ENCODE results near the gene EEF1AKMT4. TPM values are rescaled to one million over a fixed set of nuclear protein-coding genes. Genes with fewer than 3 reads are reported as not detected.

EEF1AKMT4 gene
- total and polyA plus RNA-seq, 8 donors, result 1.8 to 5.3 (median 2.9) TPM

DNA sequence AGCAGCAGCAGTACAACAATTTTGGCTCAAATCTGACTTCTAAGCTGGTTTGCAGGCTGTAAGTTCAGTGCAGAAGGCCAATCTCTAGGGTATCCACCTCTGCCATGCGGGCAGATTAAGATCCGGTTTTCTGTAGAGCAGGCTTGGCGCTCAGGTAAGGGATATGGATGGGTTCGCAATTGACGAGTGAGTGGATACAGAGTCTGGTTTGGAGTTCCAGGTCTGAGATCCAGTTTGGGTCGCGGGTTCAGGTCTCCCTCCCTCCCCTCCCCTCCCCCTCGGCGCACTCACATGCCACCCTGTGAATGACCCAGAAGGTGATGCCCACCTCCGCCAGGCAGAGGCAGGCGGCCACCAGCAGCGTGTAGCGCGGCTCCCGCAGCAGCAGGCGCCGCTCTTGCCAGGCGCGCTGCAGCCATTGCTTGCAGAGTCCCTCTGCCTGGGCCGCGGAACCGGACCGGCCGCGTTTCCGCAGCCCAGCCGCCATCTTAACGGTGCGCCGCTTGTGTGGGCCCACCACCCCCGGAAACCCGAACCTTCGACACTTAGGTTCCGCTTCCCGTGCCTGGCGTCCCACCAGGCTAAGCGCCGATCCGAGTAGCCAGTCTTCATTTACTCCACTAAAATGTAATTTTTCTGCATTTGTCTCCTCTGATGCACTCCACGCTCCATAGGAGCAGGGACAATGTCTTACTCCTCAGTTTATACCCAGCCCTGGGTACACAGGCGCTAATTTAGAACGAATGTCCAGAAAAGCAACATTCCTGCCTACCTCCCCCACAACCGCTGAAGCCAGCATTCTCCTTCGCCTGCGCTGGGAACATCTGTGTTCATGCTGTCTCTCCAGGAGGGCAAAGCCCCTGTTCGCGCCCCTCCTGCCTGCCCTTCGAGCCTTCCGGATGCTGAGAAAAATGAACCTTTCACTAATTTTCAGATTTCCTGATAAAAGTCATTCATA lies 739 bp upstream of the EEF1AKMT4 start, which contains the start of gene ALG3:
ALG3 (minus strand) TSS at position 509 of the 958 bp plus-strand sequence; CDS start at position 487, 22 bp downstream.
- intact Hi-C loops (cut with DNase I), result loop anchor here in 1 of 3 donors (5.0 to 10.0 kb wide), 3 partner anchors 54 to 354 kb away; no protein-coding TSS in a partner anchor
- Histone ChIP-seq H3K4me1 (peaks cover 3 to 14% (median 4%) of the 10 kb centered on the region in 3 donors), H3K27ac (peak within 1 kb of the TSS; percentile 61 to 84 (median 78)), H3K36me3 (peaks cover 0 to 15% (median 0%) of the 10 kb centered on the region in 3 donors), H3K27me3 (no peaks in the 10 kb centered on the region), H3K4me3 (peak within 1 kb of the TSS; percentile 61 to 91 (median 76)), H3K9me3 (no peaks in the 10 kb centered on the region)
- DNase-seq (peak; percentile 78 to 94 (median 86)), ATAC-seq (peak; percentile 83 to 90 (median 84)), FAIRE-seq (no peak)
- WGBS, 2 donors, result 0% methylated on average over 49 of the region's 49 CpGs
- TF ChIP-seq, protein P1, sequence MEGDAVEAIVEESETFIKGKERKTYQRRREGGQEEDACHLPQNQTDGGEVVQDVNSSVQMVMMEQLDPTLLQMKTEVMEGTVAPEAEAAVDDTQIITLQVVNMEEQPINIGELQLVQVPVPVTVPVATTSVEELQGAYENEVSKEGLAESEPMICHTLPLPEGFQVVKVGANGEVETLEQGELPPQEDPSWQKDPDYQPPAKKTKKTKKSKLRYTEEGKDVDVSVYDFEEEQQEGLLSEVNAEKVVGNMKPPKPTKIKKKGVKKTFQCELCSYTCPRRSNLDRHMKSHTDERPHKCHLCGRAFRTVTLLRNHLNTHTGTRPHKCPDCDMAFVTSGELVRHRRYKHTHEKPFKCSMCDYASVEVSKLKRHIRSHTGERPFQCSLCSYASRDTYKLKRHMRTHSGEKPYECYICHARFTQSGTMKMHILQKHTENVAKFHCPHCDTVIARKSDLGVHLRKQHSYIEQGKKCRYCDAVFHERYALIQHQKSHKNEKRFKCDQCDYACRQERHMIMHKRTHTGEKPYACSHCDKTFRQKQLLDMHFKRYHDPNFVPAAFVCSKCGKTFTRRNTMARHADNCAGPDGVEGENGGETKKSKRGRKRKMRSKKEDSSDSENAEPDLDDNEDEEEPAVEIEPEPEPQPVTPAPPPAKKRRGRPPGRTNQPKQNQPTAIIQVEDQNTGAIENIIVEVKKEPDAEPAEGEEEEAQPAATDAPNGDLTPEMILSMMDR (IDR thresholded peaks at IDR 0.05), result no peak

DNA sequence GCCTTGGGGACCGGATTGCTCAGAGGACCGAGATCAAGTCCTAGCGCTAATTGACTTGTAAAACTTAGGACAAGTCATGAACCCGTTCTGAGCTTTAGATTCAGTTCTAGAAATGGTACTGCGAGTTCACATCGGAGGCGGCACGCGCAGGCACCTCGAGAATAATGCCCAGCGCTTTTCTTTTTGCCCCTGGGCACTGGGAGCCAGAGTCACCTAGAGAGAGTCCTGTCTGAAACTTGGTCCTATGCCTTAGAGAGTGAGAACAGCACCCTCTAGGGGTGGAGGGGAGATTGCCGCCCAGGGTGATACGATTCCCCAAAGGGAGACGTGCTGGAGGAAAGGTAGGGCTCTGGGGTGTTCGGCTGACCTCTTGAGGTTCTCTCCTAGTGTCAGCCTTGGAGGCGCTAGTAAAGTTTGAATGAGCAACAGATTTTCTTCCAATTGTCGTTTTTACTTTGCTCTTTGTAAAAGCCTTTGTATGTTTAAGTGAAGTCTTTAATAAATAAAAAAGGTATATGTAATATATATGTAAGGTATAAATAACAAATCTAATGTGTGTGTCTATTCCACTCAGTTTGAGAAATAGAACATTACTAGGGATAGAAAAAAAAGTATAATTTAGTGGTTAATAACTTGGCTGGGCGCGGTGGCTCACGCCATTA lies 826 bp downstream of the EEF1AKMT4 start:
- H3K27ac ChIP-seq, result peak overlapping the region; percentile 61 to 84 (median 78)
- intact Hi-C loops (cut with DNase I), result no loop called here
- no peaks in the 10 kb centered on the region for H3K9me3 ChIP-seq
- peak overlapping the region; percentile 61 to 91 (median 76) for H3K4me3 ChIP-seq
- no peak for FAIRE-seq
- DNase-seq, result peak; percentile 84 to 92 (median 91)
- peak; percentile 71 to 90 (median 79) for ATAC-seq
- H3K36me3 ChIP-seq, result peaks cover 0 to 3% (median 0%) of the 10 kb centered on the region in 3 donors
- no peaks in the 10 kb centered on the region for H3K27me3 ChIP-seq
- TF ChIP-seq, protein P1 (IDR thresholded peaks at IDR 0.05), result peak; percentile 90 to 94 (median 92)
- peaks cover 3 to 14% (median 4%) of the 10 kb centered on the region in 3 donors for H3K4me1 ChIP-seq
- WGBS, 2 donors, result 12% methylated on average over 20 of the region's 20 CpGs

DNA sequence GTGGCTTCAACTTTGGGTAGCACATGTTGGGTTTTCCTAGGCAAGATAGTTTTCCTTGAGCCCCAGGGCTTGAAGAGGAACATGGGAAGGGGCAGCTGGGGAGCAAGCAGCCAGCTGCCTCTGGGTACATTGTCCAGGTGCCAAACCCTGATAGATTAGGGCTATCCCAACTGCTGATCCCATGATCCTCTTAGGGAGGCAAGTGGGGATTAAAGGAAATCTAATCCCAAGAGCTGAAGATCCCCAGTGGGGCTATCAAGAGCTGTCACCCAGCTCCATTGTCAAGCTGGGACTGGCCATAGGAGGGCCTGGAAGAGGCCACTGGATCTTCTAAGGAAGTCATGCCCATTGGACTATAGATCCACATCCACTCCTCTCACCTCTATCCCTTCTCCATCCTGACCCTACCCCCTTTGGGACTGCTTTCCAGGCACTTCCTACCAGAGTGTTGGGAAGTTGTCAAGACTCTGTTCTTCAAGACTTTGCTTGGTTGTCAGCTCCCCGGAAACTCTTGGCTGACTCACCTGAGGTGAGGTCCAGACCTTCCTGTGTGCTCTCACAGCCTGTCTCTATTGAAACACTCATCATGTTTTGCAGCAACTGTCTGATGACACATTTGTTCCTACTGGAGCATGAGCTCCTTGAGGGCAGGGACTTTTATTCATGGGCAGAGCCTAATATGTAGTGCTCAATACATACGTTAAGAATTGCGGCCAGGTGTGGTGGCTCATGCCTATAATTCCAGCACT lies 6.0 kb downstream of the EEF1AKMT4 start:
- DNase-seq (peak in 1 of 6 donors; percentile 15), ATAC-seq (no peak), FAIRE-seq (no peak)
- no peak overlapping the region for H3K4me3 ChIP-seq
- 93 to 94% methylated on average over 3 of the region's 3 CpGs for WGBS, 2 donors
- H3K36me3 ChIP-seq, result no peaks in the 10 kb centered on the region
- TF ChIP-seq, protein P1 (IDR thresholded peaks at IDR 0.05), result no peak
- H3K27ac ChIP-seq, result no peak overlapping the region
- no peaks in the 10 kb centered on the region for H3K9me3 ChIP-seq
- H3K27me3 ChIP-seq, result no peaks in the 10 kb centered on the region
- intact Hi-C loops (cut with DNase I), result no loop called here
- peaks cover 0 to 3% (median 2%) of the 10 kb centered on the region in 3 donors for H3K4me1 ChIP-seq

GRCh38 chr3:184257083-184257915 lies 7.8 kb downstream of the EEF1AKMT4 start:
- TF ChIP-seq, protein P1 (IDR thresholded peaks at IDR 0.05), result no peak
- Histone ChIP-seq H3K4me3 (no peak overlapping the region), H3K27me3 (no peaks in the 10 kb centered on the region), H3K4me1 (no peaks in the 10 kb centered on the region), H3K36me3 (no peaks in the 10 kb centered on the region), H3K9me3 (no peaks in the 10 kb centered on the region), H3K27ac (no peak overlapping the region)
- WGBS, 2 donors, result 90 to 96% methylated on average over 23 of the region's 23 CpGs
- DNase-seq (no peak), FAIRE-seq (no peak), ATAC-seq (no peak)
- intact Hi-C loops (cut with DNase I), result no loop called here
